B cell (primary cell): ENCODE data around the gene TBC1D22A. TPM values are rescaled to one million over a fixed set of nuclear protein-coding genes. Genes with fewer than 3 reads are reported as not detected.

Experiments
- ATAC-seq: fragments of 200-7000 bp; cut with Tn5 transposase; one replicate; pipeline ENCODE4 v1.10.0; 2021; ENCODE audit warnings: low read depth, mild to moderate bottlenecking, moderate number of reproducible peaks, moderate library complexity
- CTCF ChIA-PET: fragments of 350-600 bp; sonication (Branson Sonifier 250); formaldehyde crosslinking; loops from one replicate; lab custom pipeline; 2021; ENCODE audit warnings: antibody characterized with exemption, inconsistent platforms; lab: Charles Lee
- POLR2A ChIA-PET: fragments of 350-600 bp; sonication (Branson Sonifier 250); formaldehyde crosslinking; loops from one replicate; lab custom pipeline; 2021; ENCODE audit warnings: antibody characterized with exemption; lab: Charles Lee
- DNase-seq: peaks from one replicate; pipeline ENCODE4 v3.0.0; 2013
- H2AFZ ChIP-seq: 2 replicates; pipeline ENCODE4 v1.6.1; 2012; ENCODE audit warnings: mild to moderate bottlenecking, low read depth, low read length; ENCODE audit not compliant: insufficient read depth, poor library complexity, severe bottlenecking
- H3K27ac ChIP-seq, 2 donors: 1 replicate in 1 of 2; 2 replicates in 1 of 2; pipeline ENCODE4 v1.5.1; 2012 to 2013; ENCODE audit warnings: low read length in 2 of 2, mild to moderate bottlenecking in 2 of 2, moderate library complexity in 1 of 2
- H3K27me3 ChIP-seq, 4 experiments: fragments of 200-600 bp in 1 of 4; sonication (generic) in 1 of 4; replicated peaks in 1 of 4; 1 replicate in 2 of 4; 2 replicates in 2 of 4; pipeline versions ENCODE4 v1.6.1 to v1.7.0; 2013 to 2016; ENCODE audit warnings: low read length in 3 of 4, mild to moderate bottlenecking in 2 of 4, mixed read lengths in 1 of 4, moderate library complexity in 1 of 4; ENCODE audit not compliant: insufficient read depth in 4 of 4, control insufficient read depth in 3 of 4; ENCODE audit errors: control extremely low read depth in 1 of 4
- H3K36me3 ChIP-seq, 2 experiments: replicated peaks in 1 of 2; 1 replicate in 1 of 2; 2 replicates in 1 of 2; pipeline versions ENCODE4 v1.6.1 to v1.7.1; 2013; ENCODE audit warnings: low read length in 1 of 2; ENCODE audit not compliant: insufficient read depth in 2 of 2, control insufficient read depth in 1 of 2; ENCODE audit errors: control extremely low read depth in 1 of 2, extremely low read depth in 1 of 2
- H3K4me1 ChIP-seq, 2 donors: fragments of 200-600 bp in 1 of 2; sonication (generic) in 1 of 2; 1 replicate in 1 of 2; 2 replicates in 1 of 2; pipeline versions ENCODE4 v1.5.1 to v1.6.1; 2013 to 2017; ENCODE audit warnings: low read length in 2 of 2; ENCODE audit not compliant: control insufficient read depth in 2 of 2, insufficient read depth in 2 of 2
- H3K4me2 ChIP-seq: replicated peaks from 2 replicates; pipeline ENCODE3; 2012; ENCODE audit warnings: mild to moderate bottlenecking, low read depth, low read length; ENCODE audit not compliant: poor library complexity, severe bottlenecking
- H3K4me3 ChIP-seq, 5 experiments: fragments of 200-600 bp in 1 of 5; sonication (generic) in 1 of 5; 1 replicate in 3 of 5; 2 replicates in 2 of 5; pipeline versions ENCODE4 v1.5.1 to v1.7.0; 2011 to 2016; ENCODE audit warnings: low read length in 4 of 5, mild to moderate bottlenecking in 4 of 5, low read depth in 2 of 5, control low read depth in 1 of 5, moderate library complexity in 1 of 5; ENCODE audit not compliant: insufficient read depth in 1 of 5; ENCODE audit errors: control extremely low read depth in 1 of 5, extremely low read depth in 1 of 5
- H3K79me2 ChIP-seq: fragments of 200-600 bp; sonication (generic); one replicate; pipeline ENCODE4 v1.6.0; 2016; ENCODE audit warnings: low read length; ENCODE audit not compliant: control insufficient read depth, insufficient read depth
- H3K9ac ChIP-seq: fragments of 200-600 bp; sonication (generic); 2 replicates; pipeline ENCODE4 v1.6.1; 2017; ENCODE audit warnings: mild to moderate bottlenecking, low read length, moderate library complexity
- H3K9me3 ChIP-seq, 3 donors: one replicate each; pipeline versions ENCODE4 v1.6.1 to v1.7.1; 2013; ENCODE audit warnings: low read length in 2 of 3; ENCODE audit not compliant: control insufficient read depth in 2 of 3, insufficient read depth in 1 of 3; ENCODE audit errors: control extremely low read depth in 1 of 3
- H4K20me1 ChIP-seq: 2 replicates; pipeline ENCODE4 v1.6.0; 2012; ENCODE audit warnings: mild to moderate bottlenecking, low read length; ENCODE audit not compliant: insufficient read depth, control insufficient read depth, poor library complexity, severe bottlenecking
- H3K27ac Mint-ChIP-seq: one replicate; pipeline ENCODE4 v1.8.0; 2021; ENCODE audit warnings: mixed read lengths
- H3K27me3 Mint-ChIP-seq: one replicate; pipeline ENCODE4 v1.8.0; 2021; ENCODE audit warnings: mixed read lengths
- H3K4me1 Mint-ChIP-seq: one replicate; pipeline ENCODE4 v1.8.0; 2021; ENCODE audit warnings: mixed read lengths
- H3K4me3 Mint-ChIP-seq: one replicate; pipeline ENCODE4 v1.8.0; 2021; ENCODE audit warnings: mixed read lengths
- H3K9me3 Mint-ChIP-seq: one replicate; pipeline ENCODE4 v1.8.0; 2022; ENCODE audit warnings: mixed read lengths; ENCODE audit not compliant: insufficient read depth
- EZH2 ChIP-seq: IDR thresholded peaks from 2 replicates; pipeline ENCODE4 v1.6.1; 2012; ENCODE audit warnings: borderline replicate concordance, low read depth, mild to moderate bottlenecking, moderate library complexity, low read length; ENCODE audit not compliant: insufficient read depth, poor library complexity, severe bottlenecking
- WGBS: methylation state at CpG from one replicate; pipeline ENCODE4 v1.1.5; 2013; ENCODE audit warnings: missing lambda C conversion rate; ENCODE audit not compliant: insufficient coverage; 5-methylcytosine and 5-hydroxymethylcytosine counted together
- intact Hi-C: fragments of 100-400 bp; cut with micrococcal nuclease; formaldehyde crosslinking; loops from one replicate; pipeline ENCODE4 v1.10.0; 2022
- polyA plus RNA-seq: library from polyadenylated mRNA; depleted of rRNA; stranded (reverse); fragments of >200 nt; gene quantifications from 2 replicates; pipeline ENCODE4 v1.2.3, GENCODE V29; 2012
- total RNA-seq, 2 donors: library from RNA; stranded (reverse); fragments of 120-200 nt in 1 of 2; gene quantifications; 1 replicate in 1 of 2; 2 replicates in 1 of 2; pipeline versions ENCODE4 v1.2.3 to v1.2.4, GENCODE V29; 2013 to 2022
- TF ChIP-seq, protein P1 (sequence below): fragments of 200-600 bp; IDR thresholded peaks from one replicate; pipeline ENCODE4 v1.8.0; 2022; ENCODE audit warnings: antibody characterized with exemption, mild to moderate bottlenecking

The TBC1D22A gene
- total and polyA plus RNA-seq, 2 donors (not counting 1 experiment from before 2014, with no cell fraction given): 73.8 to 128 TPM

- 96% methylated on average over 13 of the region's 13 CpGs for WGBS
- peaks cover 9% of the 10 kb centered on the region for H3K79me2 ChIP-seq
- Mint-ChIP-seq H3K4me1 (peaks cover 5% of the 10 kb centered on the region), H3K9me3 (no peaks in the 10 kb centered on the region), H3K27ac (no peak overlapping the region), H3K4me3 (no peak overlapping the region), H3K27me3 (no peaks in the 10 kb centered on the region)
- peaks cover 0 to 37% of the 10 kb centered on the region in 2 experiments for H3K36me3 ChIP-seq
- no peak for TF ChIP-seq EZH2
- TF ChIP-seq, protein P1, sequence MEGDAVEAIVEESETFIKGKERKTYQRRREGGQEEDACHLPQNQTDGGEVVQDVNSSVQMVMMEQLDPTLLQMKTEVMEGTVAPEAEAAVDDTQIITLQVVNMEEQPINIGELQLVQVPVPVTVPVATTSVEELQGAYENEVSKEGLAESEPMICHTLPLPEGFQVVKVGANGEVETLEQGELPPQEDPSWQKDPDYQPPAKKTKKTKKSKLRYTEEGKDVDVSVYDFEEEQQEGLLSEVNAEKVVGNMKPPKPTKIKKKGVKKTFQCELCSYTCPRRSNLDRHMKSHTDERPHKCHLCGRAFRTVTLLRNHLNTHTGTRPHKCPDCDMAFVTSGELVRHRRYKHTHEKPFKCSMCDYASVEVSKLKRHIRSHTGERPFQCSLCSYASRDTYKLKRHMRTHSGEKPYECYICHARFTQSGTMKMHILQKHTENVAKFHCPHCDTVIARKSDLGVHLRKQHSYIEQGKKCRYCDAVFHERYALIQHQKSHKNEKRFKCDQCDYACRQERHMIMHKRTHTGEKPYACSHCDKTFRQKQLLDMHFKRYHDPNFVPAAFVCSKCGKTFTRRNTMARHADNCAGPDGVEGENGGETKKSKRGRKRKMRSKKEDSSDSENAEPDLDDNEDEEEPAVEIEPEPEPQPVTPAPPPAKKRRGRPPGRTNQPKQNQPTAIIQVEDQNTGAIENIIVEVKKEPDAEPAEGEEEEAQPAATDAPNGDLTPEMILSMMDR: no peak
- ATAC-seq (no peak), DNase-seq (no peak)
- no peak overlapping the region for H3K9ac ChIP-seq
- no peak overlapping the region for H3K4me3 ChIP-seq
- no peaks in the 10 kb centered on the region for H3K4me1 ChIP-seq
- H3K27me3 ChIP-seq: no peaks in the 10 kb centered on the region
- intact Hi-C loops: no loop called here
- no peak overlapping the region for H3K27ac ChIP-seq
- peaks cover 0 to 2% (median 0%) of the 10 kb centered on the region in 3 donors for H3K9me3 ChIP-seq
- ChIA-PET CTCF (no interaction called here), POLR2A (no interaction called here)
- H4K20me1 ChIP-seq: peaks cover 74% of the 10 kb centered on the region
- H3K4me2 ChIP-seq: no peak overlapping the region
- no peak overlapping the region for H2AFZ ChIP-seq
Measured at GRCh38 chr22:47132428-47132825, 370.0 kb downstream of the TBC1D22A start.

DNA sequence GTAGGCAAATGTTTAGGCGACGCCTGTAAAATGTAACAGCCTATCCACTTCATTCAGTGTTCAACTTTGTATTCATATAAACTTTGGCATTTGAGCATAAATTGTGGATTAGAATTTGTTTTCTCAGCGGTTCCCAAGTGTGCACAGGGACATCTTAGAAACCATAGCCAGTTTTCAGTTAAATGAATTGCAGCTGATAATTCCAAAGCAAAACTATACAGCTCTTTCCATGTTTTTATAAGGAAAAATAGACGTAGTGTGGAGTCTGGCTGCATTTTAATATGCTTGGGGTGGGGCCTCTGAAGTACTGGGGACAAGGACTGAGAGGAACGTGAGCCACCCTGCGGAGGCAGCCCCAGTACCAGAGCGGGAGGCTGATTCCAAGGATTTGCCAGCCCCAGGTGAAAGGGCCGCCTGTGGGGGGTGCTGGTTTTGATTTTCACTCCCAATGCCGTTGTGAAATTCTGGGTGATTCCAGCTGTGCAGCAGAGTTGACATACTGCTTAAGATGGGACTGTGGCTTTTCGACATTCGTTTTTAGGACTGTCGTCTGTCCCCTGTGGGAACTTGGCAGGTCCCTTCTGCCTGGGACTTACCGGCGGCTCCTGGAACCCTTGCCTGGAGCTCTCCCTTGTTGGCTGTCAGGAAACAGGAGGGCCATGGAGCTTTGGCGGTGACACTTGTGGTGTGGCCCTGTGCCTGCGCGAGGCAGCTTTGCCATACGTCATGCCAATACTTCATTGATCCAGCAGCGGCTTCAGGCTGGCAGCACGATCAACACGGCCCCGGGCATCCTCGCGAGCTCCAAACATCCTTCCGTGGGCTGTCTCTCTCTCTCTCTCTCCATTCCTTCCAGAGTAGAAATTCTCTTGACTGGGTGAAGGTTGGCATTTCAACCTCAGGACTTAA lies 370.9 kb downstream of the TBC1D22A start:
- Histone ChIP-seq H3K27ac (no peak overlapping the region), H3K9me3 (no peaks in the 10 kb centered on the region), H3K9ac (no peak overlapping the region), H3K4me2 (no peak overlapping the region), H3K79me2 (peaks cover 9% of the 10 kb centered on the region), H3K36me3 (peaks cover 0 to 42% of the 10 kb centered on the region in 2 experiments), H3K4me3 (no peak overlapping the region), H3K27me3 (no peaks in the 10 kb centered on the region), H2AFZ (no peak overlapping the region), H3K4me1 (no peaks in the 10 kb centered on the region), H4K20me1 (peaks cover 80% of the 10 kb centered on the region)
- DNase-seq (no peak), ATAC-seq (no peak)
- WGBS: 94% methylated on average over 20 of the region's 25 CpGs
- CTCF ChIA-PET: no interaction called here
- Mint-ChIP-seq H3K4me1 (peaks cover 5% of the 10 kb centered on the region), H3K27me3 (no peaks in the 10 kb centered on the region), H3K4me3 (no peak overlapping the region), H3K27ac (no peak overlapping the region), H3K9me3 (no peaks in the 10 kb centered on the region)
- TF ChIP-seq, protein P1: no peak
- TF ChIP-seq EZH2: no peak
- POLR2A ChIA-PET: no interaction called here
- intact Hi-C loops: no loop called here
